A549 (cell line): ENCODE data around the gene ZRANB1. TPM values are rescaled to one million over a fixed set of nuclear protein-coding genes. Genes with fewer than 3 reads are reported as not detected.

Source experiments
- ATAC-seq, 2 experiments: fragments of 200-7000 bp in 1 of 2; fragments of >200 bp in 1 of 2; cut with Nextera tagmentation in 1 of 2; cut with Tn5 transposase in 1 of 2; 3 replicates each; pipeline versions ENCODE4 v1.8.0 to v1.9.1; 2018 to 2020; ENCODE audit warnings: mild to moderate bottlenecking in 1 of 2, moderate library complexity in 1 of 2
- CTCF ChIA-PET: fragments of 300-600 bp; sonication (Branson Sonifier 250); formaldehyde crosslinking; extraction: SDS; loops from one replicate; lab custom pipeline; 2021; ENCODE audit warnings: antibody characterized with exemption, inconsistent platforms; lab: Yijun Ruan, JAX
- POLR2A ChIA-PET: fragments of 350-600 bp; formaldehyde crosslinking; extraction: SDS; loops from one replicate; lab custom pipeline; 2021; ENCODE audit warnings: antibody characterized with exemption, inconsistent platforms; lab: Yijun Ruan, JAX
- DNase-seq, 2 experiments: peaks; one replicate each; pipeline versions ENCODE4 v3.0.0 to v3.0.0-alpha.2; 2011 to 2016; ENCODE audit warnings: low read depth in 1 of 2, low spot score in 1 of 2
- FAIRE-seq: peaks from 2 replicates; lab custom pipeline; 2011; peaks lifted over from hg19 to GRCh38; lab: Jason Lieb, UNC
- H3K27ac ChIP-seq, 2 experiments: fragments of >200 bp; sonication (Bioruptor Twin); formaldehyde crosslinking; 3 replicates each; pipeline ENCODE4 v1.5.1; 2016 to 2017
- H3K4me1 ChIP-seq: fragments of >200 bp; sonication (Bioruptor Twin); formaldehyde crosslinking; 3 replicates; pipeline ENCODE4 v1.6.1; 2016
- H3K4me2 ChIP-seq: fragments of >200 bp; sonication (Bioruptor Twin); formaldehyde crosslinking; 3 replicates; pipeline ENCODE4 v1.6.1; 2016
- H3K4me3 ChIP-seq: fragments of >200 bp; sonication (Bioruptor Twin); formaldehyde crosslinking; 3 replicates; pipeline ENCODE4 v1.5.1; 2016
- H3K9me3 ChIP-seq: fragments of >200 bp; sonication (Bioruptor Twin); formaldehyde crosslinking; 3 replicates; pipeline ENCODE4 v1.6.1; 2016
- CBX2 ChIP-seq: fragments of 200-600 bp; sonication (generic); IDR thresholded peaks from 2 replicates; pipeline ENCODE4 v1.6.1; 2016; ENCODE audit warnings: low read depth, mild to moderate bottlenecking, borderline replicate concordance
- CBX8 ChIP-seq: fragments of 200-600 bp; sonication (generic); IDR thresholded peaks from 2 replicates; pipeline ENCODE4 v1.6.1; 2016
- EHF ChIP-seq: fragments of 250-450 bp; sonication (Bioruptor Pico); IDR thresholded peaks from 2 replicates; pipeline ENCODE4 v1.5.0; 2020; ENCODE audit warnings: mild to moderate bottlenecking
- EHMT2 ChIP-seq: fragments of 200-600 bp; sonication (generic); IDR thresholded peaks from 2 replicates; pipeline ENCODE4 v1.6.1; 2016; ENCODE audit warnings: antibody characterized with exemption, low read depth, mild to moderate bottlenecking, moderate library complexity
- ESRRA ChIP-seq: fragments of 150-350 bp; IDR thresholded peaks from 2 replicates; pipeline ENCODE4 v1.6.1; 2014; ENCODE audit warnings: mild to moderate bottlenecking, low read length, borderline replicate concordance
- FOXS1 ChIP-seq: fragments of 250-450 bp; sonication (Bioruptor Pico); IDR thresholded peaks from 2 replicates; pipeline ENCODE4 v1.5.0; 2020; ENCODE audit warnings: mild to moderate bottlenecking, moderate library complexity
- GATA3 ChIP-seq: IDR thresholded peaks from 2 replicates; pipeline ENCODE4 v1.6.1; 2012; ENCODE audit warnings: borderline replicate concordance
- HDAC2 ChIP-seq: fragments of 200-600 bp; sonication (generic); IDR thresholded peaks from 2 replicates; pipeline ENCODE4 v1.6.1; 2016
- HOXA7 ChIP-seq: fragments of 250-450 bp; sonication (Bioruptor Pico); IDR thresholded peaks from 2 replicates; pipeline ENCODE4 v1.5.0; 2020; ENCODE audit warnings: mild to moderate bottlenecking, moderate library complexity
- HOXB13 ChIP-seq: fragments of 250-450 bp; sonication (Bioruptor Pico); IDR thresholded peaks from 2 replicates; pipeline ENCODE4 v1.5.0; 2020; ENCODE audit warnings: low read depth, mild to moderate bottlenecking, moderate library complexity
- JUNB ChIP-seq: fragments of >200 bp; sonication (Bioruptor Twin); formaldehyde crosslinking; IDR thresholded peaks from 2 replicates; pipeline ENCODE4 v1.6.1; 2016
- MYC ChIP-seq: IDR thresholded peaks from 2 replicates; pipeline ENCODE4 v1.6.1; 2012; ENCODE audit warnings: mild to moderate bottlenecking, inconsistent platforms, low read length, improper control_type of control experiment, borderline replicate concordance
- POLR2A ChIP-seq: IDR thresholded peaks from 2 replicates; pipeline ENCODE4 v1.6.1; 2012; ENCODE audit warnings: mild to moderate bottlenecking, low read length
- POLR2AphosphoS2 ChIP-seq: conservative IDR thresholded peaks from 2 replicates; pipeline ENCODE4 v1.6.1; 2012; ENCODE audit warnings: low read length, improper control_type of control experiment, inconsistent platforms
- RFX5 ChIP-seq: fragments of 450-650 bp; IDR thresholded peaks from 2 replicates; pipeline ENCODE4 v1.7.1; 2014; ENCODE audit warnings: antibody characterized with exemption, mild to moderate bottlenecking, moderate library complexity
- RNF2 ChIP-seq: fragments of 200-600 bp; sonication (generic); IDR thresholded peaks from 2 replicates; pipeline ENCODE4 v1.6.1; 2016; ENCODE audit warnings: low read depth, mild to moderate bottlenecking, antibody characterized with exemption, moderate library complexity, borderline replicate concordance
- SMC3 ChIP-seq: fragments of >200 bp; sonication (Bioruptor Twin); formaldehyde crosslinking; IDR thresholded peaks from 3 replicates; pipeline ENCODE4 v1.6.1; 2018; ENCODE audit warnings: inconsistent platforms
- SREBF2 ChIP-seq: fragments of 450-650 bp; IDR thresholded peaks from 2 replicates; pipeline ENCODE4 v1.6.1; 2014; ENCODE audit warnings: mild to moderate bottlenecking, moderate library complexity
- TP53 ChIP-seq: fragments of 250-450 bp; sonication (Bioruptor Pico); IDR thresholded peaks from 2 replicates; pipeline ENCODE4 v1.5.0; 2021; ENCODE audit warnings: mild to moderate bottlenecking, moderate library complexity
- ZFP36 ChIP-seq: fragments of 450-650 bp; IDR thresholded peaks from 2 replicates; pipeline ENCODE4 v1.6.1; 2014; ENCODE audit warnings: borderline replicate concordance; ENCODE audit not compliant: partially characterized antibody
- ZSCAN20 ChIP-seq: fragments of 250-450 bp; sonication (Bioruptor Pico); IDR thresholded peaks from 2 replicates; pipeline ENCODE4 v1.8.0; 2022; ENCODE audit warnings: mild to moderate bottlenecking, moderate library complexity
- WGBS: methylation state at CpG from one replicate; pipeline ENCODE4 v1.1.6; 2017; ENCODE audit errors: missing lambda C conversion rate; 5-methylcytosine and 5-hydroxymethylcytosine counted together
- polyA plus RNA-seq, 4 experiments: library from polyadenylated mRNA; depleted of rRNA in 3 of 4; stranded (reverse); fragments of >200 nt; fragmentation: RNase III in 1 of 4; extraction: RNeasy Plus Mini Kit Qiagen cat#74134 plus additional on column Dnase treatment in 1 of 4; gene quantifications; 2 replicates in 3 of 4; 3 replicates in 1 of 4; pipeline ENCODE4 v1.2.3, GENCODE V29; 2011 to 2017
- TF ChIP-seq, protein P1 (sequence below): fragments of 150-350 bp; IDR thresholded peaks from 2 replicates; pipeline ENCODE4 v1.6.1; 2014; ENCODE audit warnings: low read depth, mild to moderate bottlenecking, low read length
- TF ChIP-seq, protein P2 (sequence below): IDR thresholded peaks from 2 replicates; pipeline ENCODE4 v1.6.1; 2012
- TF ChIP-seq, protein P3 (sequence below): fragments of 450-650 bp; IDR thresholded peaks from 2 replicates; pipeline ENCODE4 v1.6.1; 2014; ENCODE audit warnings: antibody characterized with exemption
- TF ChIP-seq, protein P4 (sequence below): fragments of >200 bp; sonication (Bioruptor Twin); formaldehyde crosslinking; IDR thresholded peaks from 2 replicates; pipeline ENCODE4 v1.6.1; 2016
- TF ChIP-seq, protein P5 (sequence below): fragments of >200 bp; sonication (Bioruptor Twin); formaldehyde crosslinking; IDR thresholded peaks from 3 replicates; pipeline ENCODE4 v1.6.1; 2016

Gene ZRANB1
- polyA plus RNA-seq, 2 of the 4 experiments (the other 2 are of a cell fraction) = 8.0 to 19.5 TPM

DNA sequence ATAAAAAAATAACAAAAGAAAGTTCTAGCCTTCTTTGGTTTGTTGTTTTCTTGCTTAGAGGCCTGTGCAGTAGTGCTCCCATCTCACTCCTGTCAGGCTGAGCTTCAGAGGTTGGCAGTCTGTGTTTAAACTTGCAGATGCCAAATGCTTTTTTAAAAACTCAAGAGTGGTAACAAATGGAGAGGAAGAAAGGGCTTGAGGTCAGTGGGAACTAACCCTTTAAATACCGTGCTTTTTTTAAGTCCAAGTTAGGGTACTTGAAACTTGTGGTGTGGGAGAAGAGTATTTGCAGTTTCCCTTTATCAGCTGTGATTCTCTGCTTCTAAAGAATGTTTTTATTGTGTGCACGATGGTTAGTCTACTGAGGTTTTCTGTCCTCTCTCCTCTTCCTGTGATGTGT lies 29.4 kb downstream of the ZRANB1 start:
- Histone ChIP-seq H3K9me3 (no peaks in the 10 kb centered on the region), H3K4me3 (no peak overlapping the region), H3K4me1 (no peaks in the 10 kb centered on the region), H3K27ac (no peak overlapping the region), H3K4me2 (no peak overlapping the region)
- FAIRE-seq (no peak), ATAC-seq (no peak), DNase-seq (no peak)
- WGBS = 87% methylated on average over 2 of the region's 2 CpGs
- ChIA-PET CTCF (interaction anchor here (0.6 to 2.1 kb wide), 4 partner anchors 12 to 94 kb away, joined by 3 to 5 read pairs (median 4); no protein-coding TSS in a partner anchor), POLR2A (no interaction called here)
- TF ChIP-seq GATA3 = no peak
- no peak for TF ChIP-seq ZFP36
- no peak for TF ChIP-seq CBX2
- TF ChIP-seq FOXS1 (CRISPR knock-in tag) = no peak
- no peak for TF ChIP-seq HDAC2
- TF ChIP-seq, protein P1, sequence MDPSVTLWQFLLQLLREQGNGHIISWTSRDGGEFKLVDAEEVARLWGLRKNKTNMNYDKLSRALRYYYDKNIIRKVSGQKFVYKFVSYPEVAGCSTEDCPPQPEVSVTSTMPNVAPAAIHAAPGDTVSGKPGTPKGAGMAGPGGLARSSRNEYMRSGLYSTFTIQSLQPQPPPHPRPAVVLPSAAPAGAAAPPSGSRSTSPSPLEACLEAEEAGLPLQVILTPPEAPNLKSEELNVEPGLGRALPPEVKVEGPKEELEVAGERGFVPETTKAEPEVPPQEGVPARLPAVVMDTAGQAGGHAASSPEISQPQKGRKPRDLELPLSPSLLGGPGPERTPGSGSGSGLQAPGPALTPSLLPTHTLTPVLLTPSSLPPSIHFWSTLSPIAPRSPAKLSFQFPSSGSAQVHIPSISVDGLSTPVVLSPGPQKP = no peak
- no peak for TF ChIP-seq POLR2A
- TF ChIP-seq TP53 (CRISPR knock-in tag) = no peak
- no peak for TF ChIP-seq RFX5

DNA sequence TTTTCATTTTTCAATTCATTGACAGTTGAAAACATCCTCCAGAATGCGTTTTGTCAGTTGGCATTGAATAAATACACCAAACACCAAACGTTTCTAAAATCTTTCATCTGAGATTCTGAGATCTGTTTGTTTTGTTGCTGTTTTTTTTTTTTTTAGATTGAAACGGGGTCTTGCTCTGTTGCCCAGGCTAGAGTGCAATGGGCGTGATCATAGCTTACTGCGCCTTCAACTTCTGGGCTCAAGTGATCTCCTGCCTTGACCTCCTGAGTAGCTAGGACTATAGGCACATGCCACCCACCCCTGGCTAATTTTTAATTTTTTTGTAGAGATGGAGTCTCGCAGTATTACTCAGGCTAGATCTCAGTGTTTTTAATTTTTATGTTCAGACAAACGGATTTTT lies 30.7 kb downstream of the ZRANB1 start:
- ChIA-PET CTCF (interaction anchor here (0.6 to 1.4 kb wide), 3 partner anchors 10 to 730 kb away, joined by 3 read pairs; no protein-coding TSS in a partner anchor), POLR2A (no interaction called here)
- no peak for DNase-seq
- H3K27ac ChIP-seq = no peak overlapping the region
- H3K4me1 ChIP-seq = no peaks in the 10 kb centered on the region
- 81% methylated on average over 7 of the region's 7 CpGs for WGBS
- H3K4me3 ChIP-seq = no peak overlapping the region
- FAIRE-seq = no peak
- H3K9me3 ChIP-seq = no peaks in the 10 kb centered on the region
- H3K4me2 ChIP-seq = no peak overlapping the region
- ATAC-seq = no peak
- TF ChIP-seq, protein P2, sequence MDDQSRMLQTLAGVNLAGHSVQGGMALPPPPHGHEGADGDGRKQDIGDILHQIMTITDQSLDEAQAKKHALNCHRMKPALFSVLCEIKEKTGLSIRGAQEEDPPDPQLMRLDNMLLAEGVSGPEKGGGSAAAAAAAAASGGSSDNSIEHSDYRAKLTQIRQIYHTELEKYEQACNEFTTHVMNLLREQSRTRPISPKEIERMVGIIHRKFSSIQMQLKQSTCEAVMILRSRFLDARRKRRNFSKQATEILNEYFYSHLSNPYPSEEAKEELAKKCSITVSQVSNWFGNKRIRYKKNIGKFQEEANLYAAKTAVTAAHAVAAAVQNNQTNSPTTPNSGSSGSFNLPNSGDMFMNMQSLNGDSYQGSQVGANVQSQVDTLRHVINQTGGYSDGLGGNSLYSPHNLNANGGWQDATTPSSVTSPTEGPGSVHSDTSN = no peak
- TF ChIP-seq SREBF2 = no peak
- no peak for TF ChIP-seq HOXB13 (CRISPR knock-in tag)
- TF ChIP-seq POLR2A = no peak
- TF ChIP-seq, protein P3, sequence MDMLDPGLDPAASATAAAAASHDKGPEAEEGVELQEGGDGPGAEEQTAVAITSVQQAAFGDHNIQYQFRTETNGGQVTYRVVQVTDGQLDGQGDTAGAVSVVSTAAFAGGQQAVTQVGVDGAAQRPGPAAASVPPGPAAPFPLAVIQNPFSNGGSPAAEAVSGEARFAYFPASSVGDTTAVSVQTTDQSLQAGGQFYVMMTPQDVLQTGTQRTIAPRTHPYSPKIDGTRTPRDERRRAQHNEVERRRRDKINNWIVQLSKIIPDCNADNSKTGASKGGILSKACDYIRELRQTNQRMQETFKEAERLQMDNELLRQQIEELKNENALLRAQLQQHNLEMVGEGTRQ = no peak
- TF ChIP-seq HOXA7 (CRISPR knock-in tag) = no peak
- no peak for TF ChIP-seq ZSCAN20 (CRISPR knock-in tag)
- TF ChIP-seq, protein P4, sequence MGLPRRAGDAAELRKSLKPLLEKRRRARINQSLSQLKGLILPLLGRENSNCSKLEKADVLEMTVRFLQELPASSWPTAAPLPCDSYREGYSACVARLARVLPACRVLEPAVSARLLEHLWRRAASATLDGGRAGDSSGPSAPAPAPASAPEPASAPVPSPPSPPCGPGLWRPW = no peak
- TF ChIP-seq MYC = no peak
- no peak for TF ChIP-seq POLR2AphosphoS2
- TF ChIP-seq JUNB = no peak
- no peak for TF ChIP-seq ESRRA
- no peak for TF ChIP-seq SMC3
- TF ChIP-seq, protein P5, sequence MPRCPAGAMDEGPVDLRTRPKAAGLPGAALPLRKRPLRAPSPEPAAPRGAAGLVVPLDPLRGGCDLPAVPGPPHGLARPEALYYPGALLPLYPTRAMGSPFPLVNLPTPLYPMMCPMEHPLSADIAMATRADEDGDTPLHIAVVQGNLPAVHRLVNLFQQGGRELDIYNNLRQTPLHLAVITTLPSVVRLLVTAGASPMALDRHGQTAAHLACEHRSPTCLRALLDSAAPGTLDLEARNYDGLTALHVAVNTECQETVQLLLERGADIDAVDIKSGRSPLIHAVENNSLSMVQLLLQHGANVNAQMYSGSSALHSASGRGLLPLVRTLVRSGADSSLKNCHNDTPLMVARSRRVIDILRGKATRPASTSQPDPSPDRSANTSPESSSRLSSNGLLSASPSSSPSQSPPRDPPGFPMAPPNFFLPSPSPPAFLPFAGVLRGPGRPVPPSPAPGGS = no peak
- no peak for TF ChIP-seq CBX2
- no peak for TF ChIP-seq EHF (CRISPR knock-in tag)
- TF ChIP-seq EHMT2 = no peak
- no peak for TF ChIP-seq CBX8
- TF ChIP-seq RNF2 = no peak
- TF ChIP-seq FOXS1 (CRISPR knock-in tag) = no peak
